HCT116 (cell line): Measurements from ENCODE around the gene EXOC4.

ENCODE experiments used
- CEBPB ChIP-seq: IDR thresholded peaks from 2 replicates; pipeline ENCODE4 v1.6.1; 2012; ENCODE audit warnings: low read depth
- EZH2 ChIP-seq: fragments of 200-600 bp; sonication (generic); IDR thresholded peaks from 2 replicates; pipeline ENCODE4 v1.6.1; 2017; ENCODE audit warnings: antibody characterized with exemption, mixed run types
- MAX ChIP-seq: IDR thresholded peaks from 2 replicates; pipeline ENCODE4 v1.6.1; 2012
- POLR2A ChIP-seq: IDR thresholded peaks from 2 replicates; pipeline ENCODE4 v1.7.0; 2011; ENCODE audit warnings: borderline replicate concordance; ENCODE audit not compliant: insufficient read depth, insufficient read length; ENCODE audit errors: extremely low read depth
- POLR2AphosphoS5 ChIP-seq: IDR thresholded peaks from 2 replicates; pipeline ENCODE4 v1.6.1; 2011; ENCODE audit warnings: mild to moderate bottlenecking, low read depth, low read length, moderate library complexity
- RAD21 ChIP-seq: IDR thresholded peaks from 2 replicates; pipeline ENCODE4 v1.6.1; 2012; ENCODE audit warnings: low read depth, mild to moderate bottlenecking
- SIN3A ChIP-seq: IDR thresholded peaks from 2 replicates; pipeline ENCODE4 v1.6.1; 2012; ENCODE audit warnings: low read depth
- SP1 ChIP-seq: IDR thresholded peaks from 2 replicates; pipeline ENCODE4 v1.6.1; 2012; ENCODE audit warnings: low read depth
- TCF7L2 ChIP-seq: IDR thresholded peaks from 2 replicates; pipeline ENCODE4 v1.7.0; 2011; ENCODE audit warnings: borderline replicate concordance, inconsistent platforms; ENCODE audit not compliant: insufficient read depth, insufficient read length; ENCODE audit errors: extremely low read depth
- YY1 ChIP-seq: IDR thresholded peaks from 2 replicates; pipeline ENCODE4 v1.6.1; 2011; ENCODE audit warnings: low read length, low read depth, moderate library complexity, mild to moderate bottlenecking; ENCODE audit not compliant: insufficient replicate concordance; ENCODE audit errors: extremely low read depth
- TF ChIP-seq, protein P1 (sequence below), 3 experiments: fragments of 200-600 bp in 1 of 3; sonication (generic) in 1 of 3; IDR thresholded peaks in 2 of 3; conservative IDR thresholded peaks in 1 of 3; 2 replicates each; pipeline ENCODE4 v1.5.1; 2012 to 2017; ENCODE audit warnings: low read depth in 2 of 3, low read length in 2 of 3, antibody characterized with exemption in 1 of 3, borderline replicate concordance in 1 of 3, control low read depth in 1 of 3, mild to moderate bottlenecking in 1 of 3, mixed read lengths in 1 of 3, mixed run types in 1 of 3, moderate library complexity in 1 of 3; ENCODE audit not compliant: insufficient read depth in 1 of 3
- TF ChIP-seq, protein P2 (sequence below): IDR thresholded peaks from 2 replicates; pipeline ENCODE4 v1.6.1; 2011; ENCODE audit warnings: mild to moderate bottlenecking, low read length, moderate library complexity; ENCODE audit not compliant: insufficient replicate concordance; ENCODE audit errors: extremely low read depth
- TF ChIP-seq, protein P3 (sequence below): IDR thresholded peaks from 2 replicates; pipeline ENCODE4 v1.6.1; 2012

DNA sequence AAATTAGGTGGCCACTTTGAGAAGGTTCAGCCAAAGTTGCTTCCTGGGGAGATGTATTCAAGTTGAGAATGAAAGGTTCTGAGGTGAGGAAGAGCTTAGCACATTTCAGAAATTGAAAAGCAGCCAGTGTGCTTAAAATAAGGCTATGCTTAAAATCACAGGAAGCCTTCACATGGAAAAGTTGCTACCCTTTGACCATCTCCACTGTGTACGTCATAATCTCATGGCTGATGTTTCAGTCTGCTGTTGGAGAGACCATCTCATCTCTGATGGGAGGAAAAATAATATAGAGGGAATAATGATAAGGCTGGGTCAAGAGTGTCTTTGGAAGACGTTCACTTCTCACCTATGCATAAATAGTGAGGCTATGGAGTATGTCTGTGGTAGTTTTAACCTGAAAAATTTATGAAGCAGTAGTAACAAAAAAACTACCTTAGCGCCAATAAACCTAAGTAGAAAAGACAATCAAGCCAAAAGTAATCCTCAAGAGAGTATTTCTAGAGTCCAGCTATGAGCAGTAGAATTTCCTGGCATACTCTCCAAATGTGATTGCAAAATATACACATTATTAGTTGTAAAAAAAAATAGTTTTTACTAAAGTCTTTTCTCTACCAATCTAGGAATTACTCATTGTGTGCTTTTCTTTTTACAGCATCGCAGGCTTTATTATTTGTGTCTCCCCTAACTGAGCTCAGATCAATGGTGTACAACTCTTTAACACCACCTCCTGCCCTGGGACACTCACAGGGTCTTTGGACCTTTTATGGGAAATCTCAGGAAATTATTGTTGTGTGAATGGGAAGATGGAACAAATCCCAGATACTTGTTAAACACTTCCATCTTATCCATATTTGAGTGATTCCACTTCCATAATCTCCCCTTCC is 439.1 kb downstream of the EXOC4 start:
- TF ChIP-seq, protein P1, sequence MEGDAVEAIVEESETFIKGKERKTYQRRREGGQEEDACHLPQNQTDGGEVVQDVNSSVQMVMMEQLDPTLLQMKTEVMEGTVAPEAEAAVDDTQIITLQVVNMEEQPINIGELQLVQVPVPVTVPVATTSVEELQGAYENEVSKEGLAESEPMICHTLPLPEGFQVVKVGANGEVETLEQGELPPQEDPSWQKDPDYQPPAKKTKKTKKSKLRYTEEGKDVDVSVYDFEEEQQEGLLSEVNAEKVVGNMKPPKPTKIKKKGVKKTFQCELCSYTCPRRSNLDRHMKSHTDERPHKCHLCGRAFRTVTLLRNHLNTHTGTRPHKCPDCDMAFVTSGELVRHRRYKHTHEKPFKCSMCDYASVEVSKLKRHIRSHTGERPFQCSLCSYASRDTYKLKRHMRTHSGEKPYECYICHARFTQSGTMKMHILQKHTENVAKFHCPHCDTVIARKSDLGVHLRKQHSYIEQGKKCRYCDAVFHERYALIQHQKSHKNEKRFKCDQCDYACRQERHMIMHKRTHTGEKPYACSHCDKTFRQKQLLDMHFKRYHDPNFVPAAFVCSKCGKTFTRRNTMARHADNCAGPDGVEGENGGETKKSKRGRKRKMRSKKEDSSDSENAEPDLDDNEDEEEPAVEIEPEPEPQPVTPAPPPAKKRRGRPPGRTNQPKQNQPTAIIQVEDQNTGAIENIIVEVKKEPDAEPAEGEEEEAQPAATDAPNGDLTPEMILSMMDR (IDR thresholded peaks at IDR 0.05 in 2 of 3, conservative IDR thresholded peaks at IDR 0.05 in 1 of 3; ENCODE audit: borderline replicate concordance in 1 of 3, insufficient read depth in 1 of 3, low read depth in 2 of 3, low read length in 2 of 3): no peak
- no peak for TF ChIP-seq EZH2
- no peak for TF ChIP-seq POLR2AphosphoS5
- TF ChIP-seq TCF7L2: no peak
- TF ChIP-seq, protein P2, sequence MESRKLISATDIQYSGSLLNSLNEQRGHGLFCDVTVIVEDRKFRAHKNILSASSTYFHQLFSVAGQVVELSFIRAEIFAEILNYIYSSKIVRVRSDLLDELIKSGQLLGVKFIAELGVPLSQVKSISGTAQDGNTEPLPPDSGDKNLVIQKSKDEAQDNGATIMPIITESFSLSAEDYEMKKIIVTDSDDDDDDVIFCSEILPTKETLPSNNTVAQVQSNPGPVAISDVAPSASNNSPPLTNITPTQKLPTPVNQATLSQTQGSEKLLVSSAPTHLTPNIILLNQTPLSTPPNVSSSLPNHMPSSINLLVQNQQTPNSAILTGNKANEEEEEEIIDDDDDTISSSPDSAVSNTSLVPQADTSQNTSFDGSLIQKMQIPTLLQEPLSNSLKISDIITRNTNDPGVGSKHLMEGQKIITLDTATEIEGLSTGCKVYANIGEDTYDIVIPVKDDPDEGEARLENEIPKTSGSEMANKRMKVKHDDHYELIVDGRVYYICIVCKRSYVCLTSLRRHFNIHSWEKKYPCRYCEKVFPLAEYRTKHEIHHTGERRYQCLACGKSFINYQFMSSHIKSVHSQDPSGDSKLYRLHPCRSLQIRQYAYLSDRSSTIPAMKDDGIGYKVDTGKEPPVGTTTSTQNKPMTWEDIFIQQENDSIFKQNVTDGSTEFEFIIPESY: no peak
- no peak for TF ChIP-seq POLR2A
- no peak for TF ChIP-seq CEBPB
- TF ChIP-seq RAD21: no peak
- no peak for TF ChIP-seq MAX
- TF ChIP-seq SP1: no peak
- no peak for TF ChIP-seq SIN3A
- no peak for TF ChIP-seq YY1
- TF ChIP-seq, protein P3, sequence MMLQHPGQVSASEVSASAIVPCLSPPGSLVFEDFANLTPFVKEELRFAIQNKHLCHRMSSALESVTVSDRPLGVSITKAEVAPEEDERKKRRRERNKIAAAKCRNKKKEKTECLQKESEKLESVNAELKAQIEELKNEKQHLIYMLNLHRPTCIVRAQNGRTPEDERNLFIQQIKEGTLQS: no peak
